Duodenal mucosa (tissue), 2 donors: ENCODE measurements around the gene CDK2.

ENCODE experiments used
- H3K27ac ChIP-seq: one replicate; pipeline ENCODE4 v1.7.0; 2013; ENCODE audit warnings: low read depth, low read length
- H3K27me3 ChIP-seq, 2 donors: one replicate each; pipeline ENCODE4 v1.7.0; 2013; ENCODE audit warnings: low read length in 2 of 2, control low read depth in 1 of 2; ENCODE audit not compliant: insufficient read depth in 2 of 2, control insufficient read depth in 1 of 2
- H3K36me3 ChIP-seq, 2 donors: one replicate each; pipeline ENCODE4 v1.7.0; 2013; ENCODE audit warnings: low read length in 2 of 2, control low read depth in 1 of 2; ENCODE audit not compliant: insufficient read depth in 2 of 2, control insufficient read depth in 1 of 2
- H3K4me1 ChIP-seq, 2 donors: one replicate each; pipeline ENCODE4 v1.7.0; 2013; ENCODE audit warnings: low read length in 2 of 2, control low read depth in 1 of 2; ENCODE audit not compliant: insufficient read depth in 2 of 2, control insufficient read depth in 1 of 2
- H3K4me3 ChIP-seq, 2 donors: one replicate each; pipeline ENCODE4 v1.7.0; 2013; ENCODE audit warnings: low read length in 2 of 2, low read depth in 1 of 2
- H3K9ac ChIP-seq, 2 donors: one replicate each; pipeline ENCODE4 v1.7.0; 2013; ENCODE audit warnings: low read length in 2 of 2, low read depth in 1 of 2
- H3K9me3 ChIP-seq, 2 donors: one replicate each; pipeline ENCODE4 v1.7.0; 2013; ENCODE audit warnings: low read length in 2 of 2, control low read depth in 1 of 2; ENCODE audit not compliant: control insufficient read depth in 1 of 2

Gene CDK2

GRCh38 chr12:55937981-55938380 lies 28.6 kb upstream of the CDK2 start:
- Histone ChIP-seq H3K36me3 (peaks cover 34 to 60% of the 10 kb centered on the region in 2 donors), H3K27ac (no peak overlapping the region), H3K4me3 (no peak overlapping the region), H3K9me3 (no peaks in the 10 kb centered on the region), H3K9ac (no peak overlapping the region), H3K27me3 (no peaks in the 10 kb centered on the region), H3K4me1 (peaks cover 26 to 44% of the 10 kb centered on the region in 2 donors)

GRCh38 chr12:55938826-55939501 lies 27.7 kb upstream of the CDK2 start:
- Histone ChIP-seq H3K4me3 (no peak overlapping the region), H3K9me3 (no peaks in the 10 kb centered on the region), H3K9ac (no peak overlapping the region), H3K36me3 (peaks cover 34 to 69% of the 10 kb centered on the region in 2 donors), H3K4me1 (peaks cover 19 to 34% of the 10 kb centered on the region in 2 donors), H3K27me3 (no peaks in the 10 kb centered on the region), H3K27ac (no peak overlapping the region)

- Histone ChIP-seq H3K27me3 (no peaks in the 10 kb centered on the region), H3K27ac (no peak overlapping the region), H3K9ac (peak overlapping the region; percentile 6 to 52), H3K36me3 (peaks cover 34 to 82% of the 10 kb centered on the region in 2 donors), H3K9me3 (no peaks in the 10 kb centered on the region), H3K4me3 (peak overlapping the region in 1 of 2 donors; percentile 16), H3K4me1 (peaks cover 9 to 22% of the 10 kb centered on the region in 2 donors)
These were observed 26.4 kb upstream of the CDK2 start for GRCh38 chr12:55940065-55940732.

GRCh38 chr12:55942055-55942454 lies 24.6 kb upstream of the CDK2 start:
- H3K9ac ChIP-seq: no peak overlapping the region
- H3K4me1 ChIP-seq: peaks cover 9 to 22% of the 10 kb centered on the region in 2 donors
- H3K36me3 ChIP-seq: peaks cover 32 to 78% of the 10 kb centered on the region in 2 donors
- no peaks in the 10 kb centered on the region for H3K9me3 ChIP-seq
- H3K4me3 ChIP-seq: no peak overlapping the region
- no peaks in the 10 kb centered on the region for H3K27me3 ChIP-seq
- H3K27ac ChIP-seq: no peak overlapping the region

- no peaks in the 10 kb centered on the region for H3K9me3 ChIP-seq
- no peaks in the 10 kb centered on the region for H3K27me3 ChIP-seq
- peaks cover 9 to 22% of the 10 kb centered on the region in 2 donors for H3K4me1 ChIP-seq
- H3K27ac ChIP-seq: no peak overlapping the region
- no peak overlapping the region for H3K9ac ChIP-seq
- no peak overlapping the region for H3K4me3 ChIP-seq
- H3K36me3 ChIP-seq: peaks cover 30 to 76% of the 10 kb centered on the region in 2 donors
These were observed 24.0 kb upstream of the CDK2 start for GRCh38 chr12:55942577-55943136.

- peaks cover 12 to 60% of the 10 kb centered on the region in 2 donors for H3K36me3 ChIP-seq
- no peaks in the 10 kb centered on the region for H3K9me3 ChIP-seq
- peaks cover 0 to 5% of the 10 kb centered on the region in 2 donors for H3K4me1 ChIP-seq
- H3K27ac ChIP-seq: no peak overlapping the region
- no peak overlapping the region for H3K4me3 ChIP-seq
- no peaks in the 10 kb centered on the region for H3K27me3 ChIP-seq
- no peak overlapping the region for H3K9ac ChIP-seq
These were observed 20.1 kb upstream of the CDK2 start for GRCh38 chr12:55946553-55946952.

- Histone ChIP-seq H3K9ac (no peak overlapping the region), H3K4me3 (no peak overlapping the region), H3K9me3 (no peaks in the 10 kb centered on the region), H3K27me3 (no peaks in the 10 kb centered on the region), H3K4me1 (peaks cover 16 to 19% of the 10 kb centered on the region in 2 donors), H3K36me3 (peaks cover 27 to 40% of the 10 kb centered on the region in 2 donors), H3K27ac (no peak overlapping the region)
These were observed 11.3 kb upstream of the CDK2 start for GRCh38 chr12:55955344-55955743.

- no peak overlapping the region for H3K9ac ChIP-seq
- H3K36me3 ChIP-seq: peaks cover 26 to 39% of the 10 kb centered on the region in 2 donors
- no peak overlapping the region for H3K27ac ChIP-seq
- peaks cover 16 to 19% of the 10 kb centered on the region in 2 donors for H3K4me1 ChIP-seq
- H3K9me3 ChIP-seq: no peaks in the 10 kb centered on the region
- H3K4me3 ChIP-seq: no peak overlapping the region
- H3K27me3 ChIP-seq: no peaks in the 10 kb centered on the region
These were observed 10.7 kb upstream of the CDK2 start for GRCh38 chr12:55955800-55956508.

- Histone ChIP-seq H3K36me3 (peaks cover 13 to 26% of the 10 kb centered on the region in 2 donors), H3K9ac (no peak overlapping the region), H3K27me3 (no peaks in the 10 kb centered on the region), H3K4me3 (no peak overlapping the region), H3K27ac (no peak overlapping the region), H3K9me3 (no peaks in the 10 kb centered on the region), H3K4me1 (peaks cover 16 to 19% of the 10 kb centered on the region in 2 donors)
These were observed 9.3 kb upstream of the CDK2 start for GRCh38 chr12:55957106-55957859.
